GM23338 (cell line): Measurements from ENCODE around the gene CACNA2D4. TPM values are rescaled to one million over a fixed set of nuclear protein-coding genes. Genes with fewer than 3 reads are reported as not detected.

Experiments
- ATAC-seq: fragments of 200-7000 bp; cut with Tn5 transposase; 3 replicates; pipeline ENCODE4 v1.9.1; 2020
- DNase-seq: peaks from one replicate; pipeline ENCODE4 v3.0.0-alpha.2; 2015; ENCODE audit warnings: low spot score
- H2AFZ ChIP-seq: fragments of 200-600 bp; sonication (generic); 2 replicates; pipeline ENCODE4 v1.8.0; 2016; ENCODE audit warnings: antibody characterized with exemption, mild to moderate bottlenecking, moderate library complexity
- H3F3A ChIP-seq: fragments of 200-600 bp; sonication (generic); replicated peaks from 2 replicates; pipeline ENCODE4 v1.8.0; 2017; ENCODE audit warnings: antibody characterized with exemption, mixed run types, low read depth
- H3K27ac ChIP-seq: fragments of 200-600 bp; sonication (generic); 2 replicates; pipeline ENCODE4 v1.6.1; 2016; ENCODE audit warnings: low read depth
- H3K27me3 ChIP-seq: fragments of 200-600 bp; sonication (generic); 2 replicates; pipeline ENCODE4 v1.8.0; 2016; ENCODE audit warnings: mild to moderate bottlenecking, mixed run types, moderate library complexity; ENCODE audit not compliant: insufficient read depth
- H3K36me3 ChIP-seq: fragments of 200-600 bp; sonication (generic); 2 replicates; pipeline ENCODE4 v1.8.0; 2016; ENCODE audit warnings: mild to moderate bottlenecking; ENCODE audit not compliant: insufficient read depth
- H3K4me1 ChIP-seq: fragments of 200-600 bp; sonication (generic); 2 replicates; pipeline ENCODE4 v1.8.0; 2016; ENCODE audit warnings: mild to moderate bottlenecking, moderate library complexity; ENCODE audit not compliant: insufficient read depth
- H3K4me2 ChIP-seq: fragments of 200-600 bp; sonication (generic); 2 replicates; pipeline ENCODE4 v1.7.1; 2017; ENCODE audit warnings: mixed run types
- H3K4me3 ChIP-seq: fragments of 200-600 bp; sonication (generic); 2 replicates; pipeline ENCODE4 v1.6.1; 2016; ENCODE audit warnings: mixed run types
- H3K79me2 ChIP-seq: fragments of 200-600 bp; sonication (generic); replicated peaks from 2 replicates; pipeline ENCODE4 v1.8.0; 2017; ENCODE audit warnings: mild to moderate bottlenecking; ENCODE audit not compliant: insufficient read depth
- H3K9me2 ChIP-seq: fragments of 200-600 bp; sonication (generic); 2 replicates; pipeline ENCODE4 v1.8.0; 2017; ENCODE audit not compliant: insufficient read depth
- H4K20me1 ChIP-seq: fragments of 200-600 bp; sonication (generic); replicated peaks from 2 replicates; pipeline ENCODE4 v1.8.0; 2017; ENCODE audit warnings: mild to moderate bottlenecking; ENCODE audit not compliant: insufficient read depth
- H3K27ac Mint-ChIP-seq: 2 replicates; pipeline ENCODE4 v1.8.0; 2020; ENCODE audit warnings: inconsistent platforms, mild to moderate bottlenecking, moderate library complexity, mixed read lengths
- H3K27me3 Mint-ChIP-seq: 3 replicates; pipeline ENCODE4 v1.8.0; 2022; ENCODE audit warnings: low read depth, mild to moderate bottlenecking, moderate library complexity, mixed read lengths, inconsistent platforms; ENCODE audit not compliant: insufficient read depth, poor library complexity
- H3K36me3 Mint-ChIP-seq: 3 replicates; pipeline ENCODE4 v1.8.0; 2021; ENCODE audit warnings: low read depth, mild to moderate bottlenecking, inconsistent platforms, moderate library complexity, mixed read lengths
- H3K4me1 Mint-ChIP-seq: 3 replicates; pipeline ENCODE4 v1.8.0; 2020; ENCODE audit warnings: mild to moderate bottlenecking, inconsistent platforms, mixed read lengths
- H3K4me3 Mint-ChIP-seq: 3 replicates; pipeline ENCODE4 v1.8.0; 2021; ENCODE audit warnings: moderate library complexity, mild to moderate bottlenecking, inconsistent platforms, mixed read lengths
- H3K9me3 Mint-ChIP-seq: 3 replicates; pipeline ENCODE4 v1.8.0; 2020; ENCODE audit warnings: moderate library complexity, mild to moderate bottlenecking, inconsistent platforms, mixed read lengths
- CREB1 ChIP-seq: fragments of 250-450 bp; sonication (Bioruptor Pico); IDR thresholded peaks from 2 replicates; pipeline ENCODE4 v1.5.0; 2020; ENCODE audit warnings: low read depth, mild to moderate bottlenecking, moderate library complexity
- EZH2 ChIP-seq: fragments of 200-600 bp; sonication (generic); IDR thresholded peaks from one replicate; pipeline ENCODE4 v1.8.0; 2017; ENCODE audit warnings: antibody characterized with exemption, mild to moderate bottlenecking, low read depth; ENCODE audit not compliant: unreplicated experiment
- JUNB ChIP-seq: IDR thresholded peaks from one replicate; pipeline ENCODE4 v1.6.1; 2016; ENCODE audit warnings: antibody characterized with exemption; ENCODE audit not compliant: unreplicated experiment
- NANOG ChIP-seq: IDR thresholded peaks from 2 replicates; pipeline ENCODE4 v1.6.1; 2016; ENCODE audit warnings: antibody characterized with exemption, borderline replicate concordance
- POLR2AphosphoS5 ChIP-seq: IDR thresholded peaks from 2 replicates; pipeline ENCODE4 v1.6.1; 2016; ENCODE audit warnings: antibody characterized with exemption, low read depth
- STAT1 ChIP-seq: IDR thresholded peaks from one replicate; pipeline ENCODE4 v1.6.1; 2016; ENCODE audit warnings: antibody characterized with exemption; ENCODE audit not compliant: unreplicated experiment
- ZNF114 ChIP-seq: fragments of 250-450 bp; sonication (Bioruptor Pico); IDR thresholded peaks from 2 replicates; pipeline ENCODE4 v1.5.0; 2020; ENCODE audit warnings: mild to moderate bottlenecking, moderate library complexity
- ZNF331 ChIP-seq: fragments of 250-450 bp; sonication (Bioruptor Pico); IDR thresholded peaks from 2 replicates; pipeline ENCODE4 v1.5.0; 2020; ENCODE audit warnings: low read depth, mild to moderate bottlenecking, moderate library complexity
- ZNF462 ChIP-seq: fragments of 250-450 bp; sonication (Bioruptor Pico); IDR thresholded peaks from 2 replicates; pipeline ENCODE4 v1.5.0; 2020; ENCODE audit warnings: mild to moderate bottlenecking, moderate library complexity
- polyA plus RNA-seq: library from polyadenylated mRNA; unstranded; fragments of >200 nt; fragmentation: Nextera tagmentation; extraction: Ambion mirVana; gene quantifications from 2 replicates; pipeline ENCODE4 v1.2.1, GENCODE V29; 2016
- total RNA-seq: library from RNA; depleted of rRNA; stranded (reverse); fragments of >200 nt; shearing (Covaris generic); gene quantifications from 2 replicates; pipeline ENCODE4 v1.2.3, GENCODE V29; 2014
- TF ChIP-seq, protein P1 (sequence below), 2 experiments: fragments of 200-600 bp in 1 of 2; sonication (generic) in 1 of 2; conservative IDR thresholded peaks; 2 replicates each; pipeline versions ENCODE4 v1.5.1 to v1.6.1; 2016 to 2017; ENCODE audit warnings: antibody characterized with exemption in 2 of 2, low read depth in 2 of 2, mild to moderate bottlenecking in 2 of 2, moderate library complexity in 1 of 2
- TF ChIP-seq, protein P2 (sequence below): IDR thresholded peaks from 2 replicates; pipeline ENCODE4 v1.6.1; 2016; ENCODE audit warnings: antibody characterized with exemption

Gene CACNA2D4
- total and polyA plus RNA-seq, 2 experiments from 2014 or later: 0.07 to 0.24 TPM

DNA sequence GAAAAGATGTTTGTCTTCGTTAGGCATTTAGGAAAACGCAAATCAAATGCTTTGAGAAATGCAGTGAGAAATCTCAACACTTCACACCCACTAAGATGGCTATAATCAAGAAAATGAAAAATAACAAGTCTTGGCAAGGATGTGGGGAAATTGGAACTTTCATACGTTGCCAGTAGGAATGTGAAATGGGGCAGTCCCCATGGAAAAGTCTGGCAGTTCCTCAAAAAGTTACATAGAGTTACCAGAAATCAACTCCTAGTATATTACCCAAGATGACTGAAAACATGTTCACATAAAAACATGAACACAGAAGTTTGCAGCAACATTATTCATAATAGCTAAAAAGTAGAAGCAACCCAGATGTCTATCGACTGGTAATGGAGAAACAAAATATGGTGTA, 139.5 kb downstream of the CACNA2D4 start:
- ATAC-seq (no peak), DNase-seq (no peak)
- Histone ChIP-seq H3K36me3 (peaks cover 7% of the 10 kb centered on the region; the same call in 1 of the 2 replicates), H3K27ac (no peak overlapping the region), H3K4me3 (no peak overlapping the region), H2AFZ (no peak overlapping the region), H3K4me2 (no peak overlapping the region), H3K4me1 (0 out of 2 replicates have a peak, but pooled peaks cover 13% of the 10 kb centered on the region), H3K27me3 (no peaks in the 10 kb centered on the region), H3K9me2 (no peaks in the 10 kb centered on the region), H4K20me1 (peaks cover 22% of the 10 kb centered on the region; the same call in 1 of the 2 replicates), H3K79me2 (peaks cover 27% of the 10 kb centered on the region), H3F3A (no peaks in the 10 kb centered on the region)
- Mint-ChIP-seq H3K4me1 (peaks cover 23% of the 10 kb centered on the region; the same call in 2 of the 3 replicates), H3K36me3 (peaks cover 3% of the 10 kb centered on the region; the same call in 2 of the 3 replicates), H3K27me3 (no peaks in the 10 kb centered on the region), H3K4me3 (no peak overlapping the region), H3K27ac (no peak overlapping the region), H3K9me3 (no peaks in the 10 kb centered on the region)
- TF ChIP-seq, protein P1, sequence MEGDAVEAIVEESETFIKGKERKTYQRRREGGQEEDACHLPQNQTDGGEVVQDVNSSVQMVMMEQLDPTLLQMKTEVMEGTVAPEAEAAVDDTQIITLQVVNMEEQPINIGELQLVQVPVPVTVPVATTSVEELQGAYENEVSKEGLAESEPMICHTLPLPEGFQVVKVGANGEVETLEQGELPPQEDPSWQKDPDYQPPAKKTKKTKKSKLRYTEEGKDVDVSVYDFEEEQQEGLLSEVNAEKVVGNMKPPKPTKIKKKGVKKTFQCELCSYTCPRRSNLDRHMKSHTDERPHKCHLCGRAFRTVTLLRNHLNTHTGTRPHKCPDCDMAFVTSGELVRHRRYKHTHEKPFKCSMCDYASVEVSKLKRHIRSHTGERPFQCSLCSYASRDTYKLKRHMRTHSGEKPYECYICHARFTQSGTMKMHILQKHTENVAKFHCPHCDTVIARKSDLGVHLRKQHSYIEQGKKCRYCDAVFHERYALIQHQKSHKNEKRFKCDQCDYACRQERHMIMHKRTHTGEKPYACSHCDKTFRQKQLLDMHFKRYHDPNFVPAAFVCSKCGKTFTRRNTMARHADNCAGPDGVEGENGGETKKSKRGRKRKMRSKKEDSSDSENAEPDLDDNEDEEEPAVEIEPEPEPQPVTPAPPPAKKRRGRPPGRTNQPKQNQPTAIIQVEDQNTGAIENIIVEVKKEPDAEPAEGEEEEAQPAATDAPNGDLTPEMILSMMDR (conservative IDR thresholded peaks at IDR 0.05; ENCODE audit: low read depth in 2 of 2): no peak
- TF ChIP-seq ZNF331 (CRISPR knock-in tag) (no peak), ZNF114 (CRISPR knock-in tag) (no peak), NANOG (no peak), CREB1 (no peak), EZH2 (no peak), STAT1 (no peak), JUNB (no peak), POLR2AphosphoS5 (no peak)
- TF ChIP-seq, protein P2, sequence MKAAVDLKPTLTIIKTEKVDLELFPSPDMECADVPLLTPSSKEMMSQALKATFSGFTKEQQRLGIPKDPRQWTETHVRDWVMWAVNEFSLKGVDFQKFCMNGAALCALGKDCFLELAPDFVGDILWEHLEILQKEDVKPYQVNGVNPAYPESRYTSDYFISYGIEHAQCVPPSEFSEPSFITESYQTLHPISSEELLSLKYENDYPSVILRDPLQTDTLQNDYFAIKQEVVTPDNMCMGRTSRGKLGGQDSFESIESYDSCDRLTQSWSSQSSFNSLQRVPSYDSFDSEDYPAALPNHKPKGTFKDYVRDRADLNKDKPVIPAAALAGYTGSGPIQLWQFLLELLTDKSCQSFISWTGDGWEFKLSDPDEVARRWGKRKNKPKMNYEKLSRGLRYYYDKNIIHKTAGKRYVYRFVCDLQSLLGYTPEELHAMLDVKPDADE: no peak

DNA sequence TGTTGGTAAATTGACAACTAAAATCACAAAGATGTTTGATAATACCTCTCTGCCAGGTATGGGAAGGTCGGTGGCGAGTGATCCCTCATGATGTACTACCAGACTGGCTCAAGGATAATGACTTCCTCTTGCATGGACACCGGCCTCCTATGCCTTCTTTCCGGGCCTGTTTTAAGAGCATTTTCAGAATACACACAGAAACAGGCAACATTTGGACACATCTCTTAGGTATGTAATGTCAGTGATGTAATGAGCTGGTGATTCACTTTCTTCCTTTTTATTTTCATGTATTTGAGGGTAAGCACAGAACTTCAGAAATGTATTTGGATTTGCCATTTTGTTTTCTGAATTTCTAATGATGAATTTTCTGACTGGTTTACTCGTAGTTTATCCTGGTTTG, 140.7 kb downstream of the CACNA2D4 start:
- no peaks in the 10 kb centered on the region for H3K9me3 Mint-ChIP-seq
- Histone ChIP-seq H3K27me3 (no peaks in the 10 kb centered on the region), H3K79me2 (peaks cover 37% of the 10 kb centered on the region), H4K20me1 (0 out of 2 replicates have a peak, but pooled peaks cover 23% of the 10 kb centered on the region), H3K9me2 (no peaks in the 10 kb centered on the region), H3K27ac (no peak overlapping the region), H3K36me3 (peaks cover 3% of the 10 kb centered on the region; the same call in 1 of the 2 replicates), H2AFZ (no peak overlapping the region), H3K4me3 (no peak overlapping the region), H3K4me1 (0 out of 2 replicates have a peak, but pooled peaks cover 13% of the 10 kb centered on the region), H3F3A (no peaks in the 10 kb centered on the region), H3K4me2 (no peak overlapping the region)
- H3K4me1 Mint-ChIP-seq: peaks cover 23% of the 10 kb centered on the region; the same call in 2 of the 3 replicates
- no peaks in the 10 kb centered on the region for H3K27me3 Mint-ChIP-seq
- no peak overlapping the region for H3K27ac Mint-ChIP-seq
- TF ChIP-seq ZNF462 (CRISPR knock-in tag): no peak
- no peak for TF ChIP-seq ZNF331 (CRISPR knock-in tag)
- TF ChIP-seq EZH2: no peak
- ATAC-seq (no peak), DNase-seq (no peak)
- H3K36me3 Mint-ChIP-seq: no peaks in the 10 kb centered on the region; the same call in 1 of the 3 replicates
- no peak overlapping the region for H3K4me3 Mint-ChIP-seq
